ENCODE results near the gene TRIM28. TPM values are rescaled to one million over a fixed set of nuclear protein-coding genes. Genes with fewer than 3 reads are reported as not detected.
A peak's percentile ranks its signal among the peaks of the same experiment; 100 is the strongest.

TRIM28 gene
- total and polyA plus RNA-seq, 9 of the 15 experiments (the other 6 are each of a cell fraction or from before 2014, with no cell fraction given), result 12.1 to 797 (median 490) TPM

GRCh38 chr19:58559275-58560006, 15.6 kb downstream of the TRIM28 start (continued):
- TF ChIP-seq FUS (optimal IDR thresholded peaks at IDR 0.05; ENCODE audit: low read depth, low read length) (no peak), HNRNPH1 (optimal IDR thresholded peaks at IDR 0.05; ENCODE audit: low read depth, low read length) (no peak), ZNF445 (CRISPR knock-in tag; IDR thresholded peaks at IDR 0.05; ENCODE audit: low read depth) (no peak), SREBF1 (IDR thresholded peaks at IDR 0.05; ENCODE audit: borderline replicate concordance, low read depth, low read length) (no peak), ZNF586 (CRISPR knock-in tag; conservative IDR thresholded peaks at IDR 0.05) (no peak), KLF13 (tag; IDR thresholded peaks at IDR 0.05; ENCODE audit: borderline replicate concordance, low read depth) (peak; percentile 62; the same call in 1 of the 2 replicates), POLR3A (IDR thresholded peaks at IDR 0.05; ENCODE audit: borderline replicate concordance, extremely low read depth, insufficient read depth, insufficient read length) (no peak), SRSF7 (optimal IDR thresholded peaks at IDR 0.05; ENCODE audit: low read depth, low read length) (no peak), MGA (IDR thresholded peaks at IDR 0.05) (peak; percentile 98), EP400 (IDR thresholded peaks at IDR 0.05) (peak; percentile 95), AFF1 (IDR thresholded peaks at IDR 0.05; ENCODE audit: low read depth in 1 of 2, partially characterized antibody in 2 of 2) (peak in 1 of 2 experiments; percentile 47)

All from K562 (cell line).